H9 (cell line): Measurements from ENCODE around the gene SMNDC1. TPM values are rescaled to one million over a fixed set of nuclear protein-coding genes. Genes with fewer than 3 reads are reported as not detected.

Experiments used
- DNase-seq: peaks from one replicate; pipeline ENCODE4 v3.0.0-alpha.2; 2017
- H2AFZ ChIP-seq: one replicate; pipeline ENCODE4 v1.6.1; 2013; ENCODE audit warnings: mild to moderate bottlenecking, low read length, control low read depth, moderate library complexity
- H2AK5ac ChIP-seq: 2 replicates; pipeline ENCODE4 v1.6.1; 2013; ENCODE audit warnings: low read length, control low read depth, mixed read lengths; ENCODE audit not compliant: insufficient read length
- H2BK120ac ChIP-seq: one replicate; pipeline ENCODE4 v1.6.1; 2013; ENCODE audit warnings: low read depth, mild to moderate bottlenecking, low read length, control low read depth, inconsistent platforms; ENCODE audit not compliant: poor library complexity, severe bottlenecking
- H2BK12ac ChIP-seq: 2 replicates; pipeline ENCODE4 v1.6.1; 2013; ENCODE audit warnings: low read length, control low read depth, mixed read lengths, low read depth; ENCODE audit not compliant: insufficient read length
- H2BK15ac ChIP-seq: 2 replicates; pipeline ENCODE4 v1.6.1; 2013; ENCODE audit warnings: low read depth, low read length, control low read depth
- H2BK20ac ChIP-seq: one replicate; pipeline ENCODE4 v1.6.1; 2013; ENCODE audit warnings: low read depth, mild to moderate bottlenecking, low read length, control low read depth, inconsistent platforms; ENCODE audit not compliant: poor library complexity, severe bottlenecking
- H2BK5ac ChIP-seq: 2 replicates; pipeline ENCODE4 v1.6.1; 2013; ENCODE audit warnings: low read length, control low read depth, mixed read lengths; ENCODE audit not compliant: insufficient read length
- H3K14ac ChIP-seq: 2 replicates; pipeline ENCODE4 v1.6.1; 2013; ENCODE audit warnings: low read length, control low read depth; ENCODE audit not compliant: insufficient read depth
- H3K18ac ChIP-seq: 2 replicates; pipeline ENCODE4 v1.6.1; 2013; ENCODE audit warnings: low read depth, mild to moderate bottlenecking, mixed read lengths, low read length, control low read depth; ENCODE audit not compliant: insufficient read length
- H3K23ac ChIP-seq: 2 replicates; pipeline ENCODE4 v1.6.1; 2013; ENCODE audit warnings: low read length, control low read depth, mixed read lengths, low read depth; ENCODE audit not compliant: insufficient read length
- H3K23me2 ChIP-seq: 2 replicates; pipeline ENCODE4 v1.6.1; 2013; ENCODE audit warnings: low read depth, mild to moderate bottlenecking, mixed read lengths, low read length, control low read depth; ENCODE audit not compliant: insufficient read length, poor library complexity, severe bottlenecking
- H3K27ac ChIP-seq: 2 replicates; pipeline ENCODE4 v1.5.1; 2013; ENCODE audit warnings: low read length, control low read depth, mixed read lengths, low read depth; ENCODE audit not compliant: insufficient read length
- H3K27me3 ChIP-seq: 2 replicates; pipeline ENCODE4 v1.6.1; 2013; ENCODE audit warnings: low read length, control low read depth, inconsistent platforms; ENCODE audit not compliant: insufficient read depth
- H3K4ac ChIP-seq: 2 replicates; pipeline ENCODE4 v1.6.1; 2013; ENCODE audit warnings: low read depth, mild to moderate bottlenecking, control low read depth, inconsistent platforms, low read length, moderate library complexity
- H3K4me1 ChIP-seq: 2 replicates; pipeline ENCODE4 v1.6.1; 2013; ENCODE audit warnings: low read length, control low read depth, inconsistent platforms; ENCODE audit not compliant: insufficient read depth
- H3K4me2 ChIP-seq: 2 replicates; pipeline ENCODE4 v1.6.1; 2013; ENCODE audit warnings: low read length, control low read depth, mixed read lengths; ENCODE audit not compliant: insufficient read length, insufficient read depth
- H3K56ac ChIP-seq: 2 replicates; pipeline ENCODE4 v1.6.1; 2013; ENCODE audit warnings: low read depth, mild to moderate bottlenecking, mixed read lengths, low read length, control low read depth; ENCODE audit not compliant: insufficient read length
- H3K79me1 ChIP-seq: 2 replicates; pipeline ENCODE4 v1.6.1; 2013; ENCODE audit warnings: low read depth, mild to moderate bottlenecking, moderate library complexity, low read length, control low read depth, inconsistent platforms; ENCODE audit not compliant: insufficient read depth, poor library complexity, severe bottlenecking
- H3K79me2 ChIP-seq: 2 replicates; pipeline ENCODE4 v1.6.1; 2013; ENCODE audit warnings: low read length, control low read depth, inconsistent platforms; ENCODE audit not compliant: insufficient read depth
- H3K9ac ChIP-seq: 2 replicates; pipeline ENCODE4 v1.6.1; 2013; ENCODE audit warnings: low read length, control low read depth, mixed read lengths; ENCODE audit not compliant: insufficient read length; ENCODE audit errors: extremely low read depth
- H3K9me3 ChIP-seq: one replicate; pipeline ENCODE4 v1.6.1; 2013; ENCODE audit warnings: low read depth, low read length, inconsistent platforms; ENCODE audit not compliant: control insufficient read depth
- H3T11ph ChIP-seq: one replicate; pipeline ENCODE4 v1.6.1; 2013; ENCODE audit warnings: mild to moderate bottlenecking, low read length, control low read depth, inconsistent platforms
- H4K20me1 ChIP-seq: one replicate; pipeline ENCODE4 v1.6.1; 2013; ENCODE audit not compliant: control insufficient read depth, insufficient read length, insufficient read depth
- H4K5ac ChIP-seq: 2 replicates; pipeline ENCODE4 v1.6.1; 2013; ENCODE audit warnings: low read depth, mild to moderate bottlenecking, mixed read lengths, low read length, control low read depth; ENCODE audit not compliant: insufficient read length
- H4K8ac ChIP-seq: replicated peaks from 2 replicates; pipeline ENCODE4 v1.6.1; 2013; ENCODE audit warnings: low read length, control low read depth, mixed read lengths, low read depth; ENCODE audit not compliant: insufficient read length
- H4K91ac ChIP-seq: 2 replicates; pipeline ENCODE4 v1.6.1; 2013; ENCODE audit warnings: low read depth, mild to moderate bottlenecking, moderate library complexity, mixed read lengths, low read length, control low read depth; ENCODE audit not compliant: insufficient read length
- H3K27ac Mint-ChIP-seq, 3 experiments: 2 replicates in 2 of 3; 3 replicates in 1 of 3; pipeline ENCODE4 v1.8.0; 2020 to 2021; ENCODE audit warnings: mixed read lengths in 3 of 3, mild to moderate bottlenecking in 1 of 3, moderate library complexity in 1 of 3
- H3K27me3 Mint-ChIP-seq: 2 replicates; pipeline ENCODE4 v1.8.0; 2021; ENCODE audit warnings: low read depth, mild to moderate bottlenecking, moderate library complexity, mixed read lengths
- H3K36me3 Mint-ChIP-seq, 3 experiments: 2 replicates in 2 of 3; 3 replicates in 1 of 3; pipeline ENCODE4 v1.8.0; 2020 to 2021; ENCODE audit warnings: low read depth in 3 of 3, mixed read lengths in 3 of 3; ENCODE audit not compliant: insufficient read depth in 1 of 3
- H3K4me1 Mint-ChIP-seq, 2 experiments: 2 replicates each; pipeline ENCODE4 v1.8.0; 2020; ENCODE audit warnings: mixed read lengths in 2 of 2
- H3K4me3 Mint-ChIP-seq, 2 experiments: 2 replicates in 1 of 2; 3 replicates in 1 of 2; pipeline ENCODE4 v1.8.0; 2020 to 2021; ENCODE audit warnings: mild to moderate bottlenecking in 2 of 2, mixed read lengths in 2 of 2, moderate library complexity in 1 of 2
- H3K9me3 Mint-ChIP-seq, 2 experiments: 2 replicates in 1 of 2; 3 replicates in 1 of 2; pipeline ENCODE4 v1.8.0; 2020; ENCODE audit warnings: mild to moderate bottlenecking in 2 of 2, mixed read lengths in 2 of 2, moderate library complexity in 1 of 2
- WGBS: extraction: QIAGEN DNeasy Blood & Tissue Kit; methylation state at CpG from one replicate; pipeline ENCODE4 v1.1.7; 2013; ENCODE audit warnings: missing lambda C conversion rate, low lambda C conversion rate, mixed read lengths; ENCODE audit not compliant: insufficient read length; ENCODE audit errors: extremely low coverage; 5-methylcytosine and 5-hydroxymethylcytosine counted together
- total RNA-seq: library from RNA; stranded (reverse); gene quantifications from 2 replicates; pipeline ENCODE4 v1.2.1, GENCODE V29; 2021
- TF ChIP-seq, protein P1 (sequence below): fragments of 200-600 bp; sonication (generic); conservative IDR thresholded peaks from 3 replicates; pipeline ENCODE4 v1.8.0; 2021; ENCODE audit warnings: antibody characterized with exemption, mild to moderate bottlenecking

SMNDC1 gene
- total RNA-seq, 1 experiment from 2014 or later, result 55.7 TPM

- H4K8ac ChIP-seq, result no peak overlapping the region
- no peak overlapping the region for H3K27ac Mint-ChIP-seq
- H2AK5ac ChIP-seq, result no peak overlapping the region
- TF ChIP-seq, protein P1, sequence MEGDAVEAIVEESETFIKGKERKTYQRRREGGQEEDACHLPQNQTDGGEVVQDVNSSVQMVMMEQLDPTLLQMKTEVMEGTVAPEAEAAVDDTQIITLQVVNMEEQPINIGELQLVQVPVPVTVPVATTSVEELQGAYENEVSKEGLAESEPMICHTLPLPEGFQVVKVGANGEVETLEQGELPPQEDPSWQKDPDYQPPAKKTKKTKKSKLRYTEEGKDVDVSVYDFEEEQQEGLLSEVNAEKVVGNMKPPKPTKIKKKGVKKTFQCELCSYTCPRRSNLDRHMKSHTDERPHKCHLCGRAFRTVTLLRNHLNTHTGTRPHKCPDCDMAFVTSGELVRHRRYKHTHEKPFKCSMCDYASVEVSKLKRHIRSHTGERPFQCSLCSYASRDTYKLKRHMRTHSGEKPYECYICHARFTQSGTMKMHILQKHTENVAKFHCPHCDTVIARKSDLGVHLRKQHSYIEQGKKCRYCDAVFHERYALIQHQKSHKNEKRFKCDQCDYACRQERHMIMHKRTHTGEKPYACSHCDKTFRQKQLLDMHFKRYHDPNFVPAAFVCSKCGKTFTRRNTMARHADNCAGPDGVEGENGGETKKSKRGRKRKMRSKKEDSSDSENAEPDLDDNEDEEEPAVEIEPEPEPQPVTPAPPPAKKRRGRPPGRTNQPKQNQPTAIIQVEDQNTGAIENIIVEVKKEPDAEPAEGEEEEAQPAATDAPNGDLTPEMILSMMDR, result no peak
- no peak overlapping the region for H4K91ac ChIP-seq
- H3K9me3 ChIP-seq, result no peaks in the 10 kb centered on the region
- no peaks in the 10 kb centered on the region for H3K9me3 Mint-ChIP-seq
- H3K56ac ChIP-seq, result no peak overlapping the region
- H3K23me2 ChIP-seq, result no peaks in the 10 kb centered on the region
- no peak overlapping the region for H3K18ac ChIP-seq
- no peak overlapping the region for H3K14ac ChIP-seq
- no peak overlapping the region for H2BK20ac ChIP-seq
- no peaks in the 10 kb centered on the region; the same call in 1 of the 2 replicates for H3K4me1 ChIP-seq
- no peak overlapping the region for H2BK15ac ChIP-seq
- H2AFZ ChIP-seq, result no peak overlapping the region
- no peak overlapping the region for H3K4me2 ChIP-seq
- no peak overlapping the region for H2BK5ac ChIP-seq
- H3K27me3 Mint-ChIP-seq, result peaks cover 2% of the 10 kb centered on the region
- no peaks in the 10 kb centered on the region for H3K79me2 ChIP-seq
- H3K4ac ChIP-seq, result no peak overlapping the region
- no peak overlapping the region for H3K4me3 Mint-ChIP-seq
- H3T11ph ChIP-seq, result no peak overlapping the region
- H3K79me1 ChIP-seq, result no peaks in the 10 kb centered on the region
- H3K23ac ChIP-seq, result no peak overlapping the region
- no peak overlapping the region for H3K27ac ChIP-seq
- DNase-seq, result no peak
- H2BK12ac ChIP-seq, result no peak overlapping the region
- no peaks in the 10 kb centered on the region for H3K36me3 Mint-ChIP-seq
- H4K5ac ChIP-seq, result no peak overlapping the region
- no peak overlapping the region for H3K9ac ChIP-seq
- peaks cover 18 to 25% of the 10 kb centered on the region in 2 experiments for H3K4me1 Mint-ChIP-seq
- no peak overlapping the region for H2BK120ac ChIP-seq
- H4K20me1 ChIP-seq, result no peaks in the 10 kb centered on the region
- H3K27me3 ChIP-seq, result no peaks in the 10 kb centered on the region
- WGBS, result no CpG with 5 or more reads among the region's 6 CpGs
These were observed 36.1 kb upstream of the SMNDC1 start for GRCh38 chr10:110340816-110341215.
